PC-9 (cell line): Measurements from ENCODE around the gene CLSTN1.

Experiments
- CTCF ChIP-seq: fragments of 200-600 bp; sonication (generic); conservative IDR thresholded peaks from 2 replicates; pipeline ENCODE4 v1.6.1; 2017; ENCODE audit warnings: mixed run types, antibody characterized with exemption, mild to moderate bottlenecking, moderate library complexity
- EZH2 ChIP-seq: fragments of 200-600 bp; sonication (generic); IDR thresholded peaks from 2 replicates; pipeline ENCODE4 v1.8.0; 2017; ENCODE audit warnings: antibody characterized with exemption, low read depth

DNA sequence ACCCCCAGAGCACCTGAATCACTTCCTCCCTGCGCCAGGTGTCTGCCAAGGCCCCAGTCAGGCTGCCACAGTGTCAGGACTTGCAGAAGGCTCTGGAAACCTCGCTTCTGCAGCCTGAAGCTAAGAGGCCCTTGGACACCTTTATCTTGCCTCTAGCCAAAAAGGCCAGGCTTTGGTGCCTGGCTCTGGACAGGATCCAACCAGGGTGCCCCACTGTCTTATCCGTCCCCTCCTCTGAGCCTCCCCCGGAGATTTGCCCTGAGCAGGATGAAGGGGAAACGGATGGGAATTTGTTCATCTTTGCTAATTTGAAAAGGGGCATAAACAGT is 12.8 kb upstream of the CLSTN1 start:
- TF ChIP-seq CTCF (no peak), EZH2 (no peak)
